Suprapubic skin (tissue), 4 donors: ENCODE measurements around the gene COL15A1. TPM values are rescaled to one million over a fixed set of nuclear protein-coding genes. Genes with fewer than 3 reads are reported as not detected.

Experiments
- DNase-seq, 2 donors: peaks; one replicate each; pipeline ENCODE4 v3.0.0-alpha.2; 2019; ENCODE audit warnings: low spot score in 2 of 2
- H3K27ac ChIP-seq: fragments of 200-600 bp; sonication (generic); one replicate; pipeline ENCODE4 v1.5.1; 2019
- H3K27me3 ChIP-seq: fragments of 200-600 bp; sonication (generic); one replicate; pipeline ENCODE4 v1.5.1; 2019
- H3K36me3 ChIP-seq: fragments of 200-600 bp; sonication (generic); one replicate; pipeline ENCODE4 v1.5.1; 2019
- H3K4me1 ChIP-seq: fragments of 200-600 bp; sonication (generic); one replicate; pipeline ENCODE4 v1.5.1; 2019
- H3K4me3 ChIP-seq: fragments of 200-600 bp; sonication (generic); one replicate; pipeline ENCODE4 v1.5.1; 2019; ENCODE audit warnings: mild to moderate bottlenecking
- H3K9me3 ChIP-seq: fragments of 200-600 bp; sonication (generic); one replicate; pipeline ENCODE4 v1.5.1; 2019
- CTCF ChIP-seq, 2 donors: fragments of 200-600 bp in 1 of 2; fragments of 450-650 bp in 1 of 2; sonication (generic) in 1 of 2; IDR thresholded peaks; one replicate each; pipeline ENCODE4 v1.5.1; 2016 to 2019; ENCODE audit warnings: antibody characterized with exemption in 2 of 2, mild to moderate bottlenecking in 1 of 2, moderate library complexity in 1 of 2
- EP300 ChIP-seq: sonication (generic); formaldehyde crosslinking; IDR thresholded peaks from one replicate; pipeline ENCODE4 v1.6.1; 2017; ENCODE audit warnings: antibody characterized with exemption
- POLR2A ChIP-seq, 2 donors: fragments of 450-650 bp; IDR thresholded peaks; one replicate each; pipeline ENCODE4 v1.6.1; 2017; ENCODE audit warnings: antibody characterized with exemption in 2 of 2, mild to moderate bottlenecking in 2 of 2, moderate library complexity in 2 of 2
- POLR2AphosphoS5 ChIP-seq, 3 donors: sonication (generic); formaldehyde crosslinking; IDR thresholded peaks; one replicate each; pipeline ENCODE4 v1.6.1; 2017; ENCODE audit warnings: antibody characterized with exemption in 3 of 3
- WGBS: methylation state at CpG from one replicate; pipeline ENCODE4 v1.1.5; 2018; 5-methylcytosine and 5-hydroxymethylcytosine counted together
- total RNA-seq, 4 donors: library from RNA; depleted of rRNA; stranded (reverse); fragments of >200 nt; gene quantifications; one replicate each; pipeline ENCODE4 v1.1.0, GENCODE V29; 2016

COL15A1 gene
- total RNA-seq, 4 donors from 2014 or later = 8.0 to 15.0 (median 9.3) TPM

- H3K9me3 ChIP-seq = no peaks in the 10 kb centered on the region
- no peak for TF ChIP-seq POLR2A (IDR thresholded peaks at IDR 0.05)
- no peak for TF ChIP-seq CTCF (IDR thresholded peaks at IDR 0.05)
- no peak for TF ChIP-seq POLR2AphosphoS5 (IDR thresholded peaks at IDR 0.05)
- TF ChIP-seq EP300 = no peak
- no peak overlapping the region for H3K4me3 ChIP-seq
- DNase-seq = no peak
- H3K4me1 ChIP-seq = peaks cover 13% of the 10 kb centered on the region
- H3K27ac ChIP-seq = no peak overlapping the region
- H3K36me3 ChIP-seq = peaks cover 9% of the 10 kb centered on the region
- no peaks in the 10 kb centered on the region for H3K27me3 ChIP-seq
- WGBS = 85% methylated on average over 10 of the region's 10 CpGs
These were observed 96.7 kb downstream of the COL15A1 start for GRCh38 chr9:99040251-99040900.

GRCh38 chr9:99040911-99041582 lies 97.3 kb downstream of the COL15A1 start:
- H3K27me3 ChIP-seq = no peaks in the 10 kb centered on the region
- H3K9me3 ChIP-seq = no peaks in the 10 kb centered on the region
- peaks cover 13% of the 10 kb centered on the region for H3K4me1 ChIP-seq
- 52% methylated on average over 3 of the region's 3 CpGs for WGBS
- TF ChIP-seq POLR2AphosphoS5 (IDR thresholded peaks at IDR 0.05) = no peak
- no peak for TF ChIP-seq EP300
- TF ChIP-seq CTCF (IDR thresholded peaks at IDR 0.05) = no peak
- TF ChIP-seq POLR2A (IDR thresholded peaks at IDR 0.05) = no peak
- H3K27ac ChIP-seq = no peak overlapping the region
- DNase-seq = no peak
- peaks cover 9% of the 10 kb centered on the region for H3K36me3 ChIP-seq
- no peak overlapping the region for H3K4me3 ChIP-seq

GRCh38 chr9:99041618-99042017 lies 97.9 kb downstream of the COL15A1 start:
- TF ChIP-seq POLR2AphosphoS5 (IDR thresholded peaks at IDR 0.05) (no peak), CTCF (IDR thresholded peaks at IDR 0.05) (no peak), EP300 (no peak), POLR2A (IDR thresholded peaks at IDR 0.05) (no peak)
- 83% methylated on average over 4 of the region's 4 CpGs for WGBS
- H3K27me3 ChIP-seq = no peaks in the 10 kb centered on the region
- H3K9me3 ChIP-seq = no peaks in the 10 kb centered on the region
- H3K4me3 ChIP-seq = no peak overlapping the region
- no peak overlapping the region for H3K27ac ChIP-seq
- H3K36me3 ChIP-seq = peaks cover 9% of the 10 kb centered on the region
- H3K4me1 ChIP-seq = peaks cover 13% of the 10 kb centered on the region
- DNase-seq = no peak

GRCh38 chr9:99042620-99043019 lies 98.9 kb downstream of the COL15A1 start:
- no peak for DNase-seq
- Histone ChIP-seq H3K9me3 (no peaks in the 10 kb centered on the region), H3K36me3 (peaks cover 9% of the 10 kb centered on the region), H3K27ac (no peak overlapping the region), H3K4me1 (peaks cover 13% of the 10 kb centered on the region), H3K27me3 (no peaks in the 10 kb centered on the region), H3K4me3 (no peak overlapping the region)
- 91% methylated on average over 6 of the region's 6 CpGs for WGBS
- TF ChIP-seq POLR2AphosphoS5 (IDR thresholded peaks at IDR 0.05) (no peak), CTCF (IDR thresholded peaks at IDR 0.05) (no peak), EP300 (no peak), POLR2A (IDR thresholded peaks at IDR 0.05) (no peak)

GRCh38 chr9:99044827-99045226 lies 101.1 kb downstream of the COL15A1 start:
- no peak overlapping the region for H3K27ac ChIP-seq
- no peak for DNase-seq
- no peaks in the 10 kb centered on the region for H3K27me3 ChIP-seq
- TF ChIP-seq CTCF (IDR thresholded peaks at IDR 0.05) (no peak), EP300 (no peak), POLR2A (IDR thresholded peaks at IDR 0.05) (no peak), POLR2AphosphoS5 (IDR thresholded peaks at IDR 0.05) (no peak)
- H3K4me3 ChIP-seq = no peak overlapping the region
- H3K4me1 ChIP-seq = peaks cover 13% of the 10 kb centered on the region
- 92% methylated on average over 4 of the region's 4 CpGs for WGBS
- peaks cover 9% of the 10 kb centered on the region for H3K36me3 ChIP-seq
- H3K9me3 ChIP-seq = no peaks in the 10 kb centered on the region
